ENCODE results near the gene ADK.

- TF ChIP-seq, protein P1, sequence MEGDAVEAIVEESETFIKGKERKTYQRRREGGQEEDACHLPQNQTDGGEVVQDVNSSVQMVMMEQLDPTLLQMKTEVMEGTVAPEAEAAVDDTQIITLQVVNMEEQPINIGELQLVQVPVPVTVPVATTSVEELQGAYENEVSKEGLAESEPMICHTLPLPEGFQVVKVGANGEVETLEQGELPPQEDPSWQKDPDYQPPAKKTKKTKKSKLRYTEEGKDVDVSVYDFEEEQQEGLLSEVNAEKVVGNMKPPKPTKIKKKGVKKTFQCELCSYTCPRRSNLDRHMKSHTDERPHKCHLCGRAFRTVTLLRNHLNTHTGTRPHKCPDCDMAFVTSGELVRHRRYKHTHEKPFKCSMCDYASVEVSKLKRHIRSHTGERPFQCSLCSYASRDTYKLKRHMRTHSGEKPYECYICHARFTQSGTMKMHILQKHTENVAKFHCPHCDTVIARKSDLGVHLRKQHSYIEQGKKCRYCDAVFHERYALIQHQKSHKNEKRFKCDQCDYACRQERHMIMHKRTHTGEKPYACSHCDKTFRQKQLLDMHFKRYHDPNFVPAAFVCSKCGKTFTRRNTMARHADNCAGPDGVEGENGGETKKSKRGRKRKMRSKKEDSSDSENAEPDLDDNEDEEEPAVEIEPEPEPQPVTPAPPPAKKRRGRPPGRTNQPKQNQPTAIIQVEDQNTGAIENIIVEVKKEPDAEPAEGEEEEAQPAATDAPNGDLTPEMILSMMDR (IDR thresholded peaks at IDR 0.05) = no peak
- TF ChIP-seq POLR2A (IDR thresholded peaks at IDR 0.05) = no peak
Measured at GRCh38 chr10:74691164-74691563, 540.1 kb downstream of the ADK start.

Data from lower leg skin (tissue), 3 donors.